Measurements from ENCODE around the gene CRIP3. TPM values are rescaled to one million over a fixed set of nuclear protein-coding genes. Genes with fewer than 3 reads are reported as not detected.

The CRIP3 gene
- not detected in 2 replicates for total RNA-seq

GRCh38 chr6:43308101-43308989 is at the start of gene CRIP3:
TSS of gene CRIP3 (minus strand) at chr6:43308826. CDS start at chr6:43308792, 34 bp downstream.

GRCh38 chr6:43297644-43298564 is 10.7 kb downstream of the CRIP3 start, which contains the start of gene SLC22A7:
TSS of gene SLC22A7 (plus strand) at chr6:43298260. CDS start at chr6:43298359, 99 bp downstream.

Other genes starting within 250 kb of the CRIP3 start
- gene MRPL2, start 249.4 kb downstream of the CRIP3 start, total RNA-seq: 35.9 and 41.3 TPM in 2 replicates
- 11.2 and 14.7 TPM in 2 replicates for gene KLC4, start 249.2 kb downstream of the CRIP3 start, total RNA-seq
- 144 and 240 TPM in 2 replicates for gene PTK7, start 232.5 kb downstream of the CRIP3 start, total RNA-seq
- 15.6 and 33.6 TPM in 2 replicates for gene SRF, start 137.6 kb downstream of the CRIP3 start, total RNA-seq
- 12.2 and 15.9 TPM in 2 replicates for gene CUL9, start 126.6 kb downstream of the CRIP3 start, total RNA-seq
- gene DNPH1, start 79.3 kb downstream of the CRIP3 start, total RNA-seq: 103 and 117 TPM in 2 replicates
- not detected in 2 replicates for gene TTBK1, start 65.3 kb downstream of the CRIP3 start, total RNA-seq
- not detected in 2 replicates for gene SLC22A7, start 10.6 kb downstream of the CRIP3 start, total RNA-seq
- 7.0 and 13.6 TPM in 2 replicates for gene ZNF318, start 60.8 kb upstream of the CRIP3 start, total RNA-seq
- gene ABCC10, start 118.7 kb upstream of the CRIP3 start, total RNA-seq: 16.8 and 17.6 TPM in 2 replicates
- gene DLK2, start 146.7 kb upstream of the CRIP3 start, total RNA-seq: 1.0 and 1.8 TPM in 2 replicates
- 16.0 and 23.8 TPM in 2 replicates for gene TJAP1, start 168.7 kb upstream of the CRIP3 start, total RNA-seq
- gene LRRC73, start 201.5 kb upstream of the CRIP3 start, total RNA-seq: 0.39 TPM in 1 of 2 replicates, not detected in the other
- 146 and 163 TPM in 2 replicates for gene YIPF3, start 208.1 kb upstream of the CRIP3 start, total RNA-seq
- 23.4 and 25.1 TPM in 2 replicates for gene POLR1C, start 208.3 kb upstream of the CRIP3 start, total RNA-seq

Data from epithelial cell of alveolus of lung (primary cell).